Urinary bladder (tissue), 4 donors: Measurements from ENCODE around the gene OR4Q3. TPM values are rescaled to one million over a fixed set of nuclear protein-coding genes. Genes with fewer than 3 reads are reported as not detected.
"Not testable (repeated sequence)": the region's sequence is repeated elsewhere in the genome, so short reads cannot be mapped to it uniquely, and the experiment has no call there.

Experiments
- DNase-seq: peaks from one replicate; pipeline ENCODE4 v3.0.0-alpha.2; 2015; ENCODE audit errors: extremely low spot score
- H3K27ac ChIP-seq: one replicate; pipeline ENCODE4 v1.5.1; 2013; ENCODE audit warnings: low read depth, mild to moderate bottlenecking, moderate library complexity
- H3K36me3 ChIP-seq: one replicate; pipeline ENCODE4 v1.6.1; 2013; ENCODE audit warnings: mild to moderate bottlenecking, moderate library complexity; ENCODE audit not compliant: insufficient read depth
- H3K4me1 ChIP-seq: one replicate; pipeline ENCODE4 v1.6.1; 2013; ENCODE audit warnings: mild to moderate bottlenecking, moderate library complexity; ENCODE audit not compliant: insufficient read depth
- H3K4me3 ChIP-seq: one replicate; pipeline ENCODE4 v1.5.1; 2013; ENCODE audit warnings: low read depth, low read length
- WGBS: extraction: QIAGEN DNeasy Blood & Tissue Kit; methylation state at CpG from one replicate; pipeline ENCODE4 v1.1.7; 2013; 5-methylcytosine and 5-hydroxymethylcytosine counted together
- polyA plus RNA-seq: library from polyadenylated mRNA; stranded (reverse); fragments of 200-250 nt; gene quantifications from one replicate; pipeline ENCODE4 v1.2.3, GENCODE V29; 2013
- small RNA-seq: library from RNA; depleted of rRNA; stranded (forward); fragments of <200 nt; gene quantifications from one replicate; pipeline ENCODE3, GENCODE V24; 2014
- total RNA-seq: library from RNA; depleted of rRNA; stranded (reverse); fragments of >200 nt; gene quantifications from one replicate; pipeline ENCODE4 v1.2.3, GENCODE V29; 2014
- donor health status: healthy with polysubstance abuse.
- donor health status: healthy.

OR4Q3 gene
- total and polyA plus RNA-seq, 2 donors: not detected

DNA sequence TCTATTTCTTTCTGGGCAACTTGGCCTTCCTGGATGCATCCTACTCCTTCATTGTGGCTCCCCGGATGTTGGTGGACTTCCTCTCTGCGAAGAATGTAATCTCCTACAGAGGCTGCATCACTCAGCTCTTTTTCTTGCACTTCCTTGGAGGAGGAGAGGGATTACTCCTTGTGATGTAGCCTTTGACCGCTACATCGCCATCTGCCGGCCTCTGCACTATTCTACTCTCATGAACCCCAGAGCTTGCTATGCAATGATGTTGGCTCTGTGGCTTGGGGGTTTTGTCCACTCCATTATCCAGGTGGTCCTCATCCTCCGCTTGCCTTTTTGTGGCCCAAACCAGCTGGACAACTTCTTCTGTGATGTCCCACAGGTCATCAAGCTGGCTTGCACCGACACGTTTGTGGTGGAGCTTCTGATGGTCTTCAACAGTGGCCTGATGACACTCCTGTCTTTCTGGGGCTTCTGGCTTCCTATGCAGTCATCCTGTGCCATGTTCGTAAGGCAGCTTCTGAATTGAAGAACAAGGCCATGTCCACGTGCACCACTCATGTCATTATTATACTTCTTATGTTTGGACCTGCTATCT, 53.2 kb downstream of the OR4Q3 start:
- H3K4me1 ChIP-seq, DNase-seq, H3K4me3 ChIP-seq, H3K27ac ChIP-seq, H3K36me3 ChIP-seq: not testable (repeated sequence)
- WGBS: 66% methylated on average over 10 of the region's 10 CpGs

Small RNA genes within 50 kb of the gene (small RNA-seq; reads per million reads assigned to genes)
- gene AL512310.1: not detected

Other genes with a start within 250 kb of the OR4Q3 start
- gene OR11H2, start 29.7 kb upstream of the OR4Q3 start, total RNA-seq: not detected
- gene OR11H2, start 29.7 kb upstream of the OR4Q3 start, polyA plus RNA-seq: not detected
- gene OR4M1, start 29.9 kb downstream of the OR4Q3 start, total RNA-seq: not detected
- gene OR4M1, start 29.9 kb downstream of the OR4Q3 start, polyA plus RNA-seq: not detected
- gene OR4N2, start 60.2 kb downstream of the OR4Q3 start, total RNA-seq: not detected
- not detected for gene OR4N2, start 60.2 kb downstream of the OR4Q3 start, polyA plus RNA-seq
- not detected for gene OR4K2, start 131.6 kb downstream of the OR4Q3 start, total RNA-seq
- not detected for gene OR4K2, start 131.6 kb downstream of the OR4Q3 start, polyA plus RNA-seq
- not detected for gene OR4K5, start 177.0 kb downstream of the OR4Q3 start, total RNA-seq
- gene OR4K5, start 177.0 kb downstream of the OR4Q3 start, polyA plus RNA-seq: not detected
- gene OR4K1, start 187.3 kb downstream of the OR4Q3 start, total RNA-seq: not detected
- gene OR4K1, start 187.3 kb downstream of the OR4Q3 start, polyA plus RNA-seq: not detected
- not detected for gene OR4K15, start 232.0 kb downstream of the OR4Q3 start, total RNA-seq
- not detected for gene OR4K15, start 232.0 kb downstream of the OR4Q3 start, polyA plus RNA-seq